AG10803 (cell line): Measurements from ENCODE around the gene MIER3.

Experiments
- DNase-seq: peaks from one replicate; pipeline ENCODE4 v3.0.0; 2010; ENCODE audit warnings: low read depth
- H3K4me3 ChIP-seq: 2 replicates; pipeline ENCODE4 v1.5.1; 2011; ENCODE audit warnings: mild to moderate bottlenecking, low read length, control low read depth
- CTCF ChIP-seq: conservative IDR thresholded peaks from 2 replicates; pipeline ENCODE4 v1.5.1; 2011; ENCODE audit warnings: mild to moderate bottlenecking, low read length, control low read depth, inconsistent platforms

MIER3 gene

DNA sequence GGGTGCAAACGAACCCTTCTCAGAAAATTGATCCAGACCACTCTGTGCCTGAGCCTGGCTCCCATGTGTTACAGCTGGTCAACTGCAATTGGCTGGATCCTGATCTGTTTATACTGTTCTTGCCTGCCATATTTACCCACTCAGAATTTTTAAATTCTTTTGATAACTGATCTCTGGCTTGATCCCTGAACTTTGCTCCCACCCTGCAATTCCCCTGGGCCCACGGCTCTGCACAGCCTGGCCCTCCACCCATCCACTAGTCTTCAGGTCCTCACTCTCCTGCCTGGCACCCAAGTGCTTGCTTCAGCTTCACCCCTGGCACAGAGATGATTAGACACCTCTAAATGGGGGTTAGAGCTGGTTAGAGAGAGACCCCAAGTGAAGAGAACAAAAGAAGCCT, 25.9 kb upstream of the MIER3 start:
- no peak for DNase-seq
- H3K4me3 ChIP-seq = no peak overlapping the region
- no peak for TF ChIP-seq CTCF

- no peak for DNase-seq
- no peak overlapping the region for H3K4me3 ChIP-seq
- no peak for TF ChIP-seq CTCF
Measured at GRCh38 chr5:56977021-56977420, 25.1 kb upstream of the MIER3 start.

DNA sequence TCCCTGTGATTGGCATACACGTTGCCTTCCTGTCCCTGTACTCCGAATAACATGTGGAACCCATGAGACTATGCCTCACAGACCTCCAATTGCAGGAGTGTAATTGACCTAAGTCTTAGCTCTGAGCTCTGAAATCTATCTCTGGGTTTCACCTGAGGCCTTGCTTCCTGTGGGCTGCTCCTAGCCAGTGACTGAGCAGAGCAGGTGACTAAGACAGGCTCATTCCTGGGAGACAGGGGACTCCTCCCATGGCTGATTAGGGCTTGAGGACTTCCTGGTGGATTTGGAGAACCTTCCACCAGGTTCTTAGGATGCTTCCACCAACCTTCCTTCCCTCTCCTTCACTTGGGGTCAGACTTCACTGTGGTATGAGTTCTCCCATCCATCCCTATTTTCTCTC, 22.3 kb upstream of the MIER3 start:
- DNase-seq = no peak
- TF ChIP-seq CTCF = no peak
- H3K4me3 ChIP-seq = no peak overlapping the region

DNA sequence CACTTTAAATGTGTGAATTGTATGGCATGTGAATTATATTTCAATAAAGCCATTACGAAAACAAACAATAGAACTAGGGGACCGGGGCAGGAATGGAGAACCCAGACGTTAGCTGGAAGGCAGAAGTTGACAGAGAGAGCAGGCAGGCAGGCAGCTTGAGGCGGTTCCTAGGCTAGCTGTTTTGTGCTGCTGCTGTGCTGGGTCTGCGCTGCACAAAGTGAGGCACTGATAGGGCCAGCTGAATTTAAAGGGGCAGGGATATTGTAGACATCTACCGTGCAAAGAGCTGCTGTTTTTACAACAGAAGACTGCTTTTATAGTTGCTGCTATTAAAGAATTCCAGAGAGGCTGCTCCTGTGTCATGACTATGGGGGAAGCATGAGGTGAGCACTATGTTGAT, 21.6 kb upstream of the MIER3 start:
- DNase-seq = no peak
- no peak overlapping the region for H3K4me3 ChIP-seq
- TF ChIP-seq CTCF = no peak

GRCh38 chr5:56971275-56971674, 19.4 kb upstream of the MIER3 start:
- no peak for TF ChIP-seq CTCF
- no peak for DNase-seq
- no peak overlapping the region for H3K4me3 ChIP-seq

GRCh38 chr5:56964173-56964572, 12.2 kb upstream of the MIER3 start:
- no peak for TF ChIP-seq CTCF
- no peak for DNase-seq

GRCh38 chr5:56963246-56963645, 11.3 kb upstream of the MIER3 start:
- no peak for TF ChIP-seq CTCF
- no peak for DNase-seq
- no peak overlapping the region for H3K4me3 ChIP-seq

More at GRCh38 chr5:56964173-56964572, 12.2 kb upstream of the MIER3 start:
- no peak overlapping the region for H3K4me3 ChIP-seq
